SK-N-SH treated with all-trans-retinoic acid at 6 μM for 48 hours (cell line): Measurements from ENCODE around the gene CYB5A.

Experiments used
- ARNTL ChIP-seq: fragments of 450-650 bp; formaldehyde crosslinking; IDR thresholded peaks from 2 replicates; pipeline ENCODE4 v1.5.0; 2020; ENCODE audit warnings: low read depth, mild to moderate bottlenecking, moderate library complexity, borderline replicate concordance
- BACH2 ChIP-seq: fragments of 250-450 bp; sonication (Bioruptor Pico); IDR thresholded peaks from 2 replicates; pipeline ENCODE4 v1.9.0; 2021; ENCODE audit warnings: mild to moderate bottlenecking, borderline replicate concordance
- ISL1 ChIP-seq: fragments of 250-450 bp; sonication (Bioruptor Pico); IDR thresholded peaks from 2 replicates; pipeline ENCODE4 v2.1.2; 2022; ENCODE audit warnings: mild to moderate bottlenecking, moderate library complexity
- OSR1 ChIP-seq: fragments of 250-450 bp; sonication (Bioruptor Pico); IDR thresholded peaks from 2 replicates; pipeline ENCODE4 v1.8.0; 2022; ENCODE audit warnings: moderate library complexity, mild to moderate bottlenecking, inconsistent platforms
- PPARA ChIP-seq: fragments of 250-450 bp; sonication (Bioruptor Pico); IDR thresholded peaks from 2 replicates; pipeline ENCODE4 v1.5.0; 2020; ENCODE audit warnings: mild to moderate bottlenecking, borderline replicate concordance
- TOX ChIP-seq: fragments of 250-450 bp; sonication (Bioruptor Pico); IDR thresholded peaks from 2 replicates; pipeline ENCODE4 v1.8.0; 2021; ENCODE audit warnings: mild to moderate bottlenecking, moderate library complexity, borderline replicate concordance
- ZC3H10 ChIP-seq: fragments of 250-450 bp; sonication (Bioruptor Pico); IDR thresholded peaks from 2 replicates; pipeline ENCODE4 v1.5.1; 2021; ENCODE audit warnings: mild to moderate bottlenecking, moderate library complexity
- ZFP3 ChIP-seq: fragments of 250-450 bp; sonication (Bioruptor Pico); IDR thresholded peaks from 2 replicates; pipeline ENCODE4 v1.5.0; 2020; ENCODE audit warnings: mild to moderate bottlenecking, moderate library complexity
- ZFP30 ChIP-seq: fragments of 450-650 bp; formaldehyde crosslinking; IDR thresholded peaks from 2 replicates; pipeline ENCODE4 v1.5.0; 2022; ENCODE audit warnings: mild to moderate bottlenecking, moderate library complexity
- TF ChIP-seq, protein P1 (sequence below): fragments of 250-450 bp; sonication (Bioruptor Pico); IDR thresholded peaks from 2 replicates; pipeline ENCODE4 v1.8.0; 2020; ENCODE audit warnings: mild to moderate bottlenecking, moderate library complexity, borderline replicate concordance

DNA sequence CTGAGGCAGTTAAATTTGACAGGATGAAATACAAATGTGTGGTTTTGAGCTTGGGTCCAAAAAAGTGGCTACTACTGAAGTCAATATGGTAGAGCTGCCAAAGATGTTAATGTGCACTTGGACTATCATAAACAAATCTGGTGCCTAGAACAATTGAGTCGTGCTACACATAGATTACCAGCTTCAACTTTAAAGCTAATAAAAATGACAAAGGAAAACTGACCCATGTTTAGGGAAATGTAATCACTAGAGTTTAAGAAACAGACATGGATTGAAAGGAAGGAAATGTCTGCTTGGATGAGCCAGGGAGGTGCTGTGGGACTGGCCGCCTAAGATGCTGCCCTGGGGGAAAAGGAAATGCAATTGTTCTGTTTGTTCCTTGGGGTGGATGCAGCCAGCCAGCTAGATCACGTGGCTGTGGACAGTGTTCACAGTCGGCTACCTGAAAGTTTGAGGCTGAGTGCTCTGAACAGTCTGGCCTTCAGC is 36.6 kb downstream of the CYB5A start:
- no peak for TF ChIP-seq OSR1 (CRISPR knock-in tag)
- TF ChIP-seq, protein P1, sequence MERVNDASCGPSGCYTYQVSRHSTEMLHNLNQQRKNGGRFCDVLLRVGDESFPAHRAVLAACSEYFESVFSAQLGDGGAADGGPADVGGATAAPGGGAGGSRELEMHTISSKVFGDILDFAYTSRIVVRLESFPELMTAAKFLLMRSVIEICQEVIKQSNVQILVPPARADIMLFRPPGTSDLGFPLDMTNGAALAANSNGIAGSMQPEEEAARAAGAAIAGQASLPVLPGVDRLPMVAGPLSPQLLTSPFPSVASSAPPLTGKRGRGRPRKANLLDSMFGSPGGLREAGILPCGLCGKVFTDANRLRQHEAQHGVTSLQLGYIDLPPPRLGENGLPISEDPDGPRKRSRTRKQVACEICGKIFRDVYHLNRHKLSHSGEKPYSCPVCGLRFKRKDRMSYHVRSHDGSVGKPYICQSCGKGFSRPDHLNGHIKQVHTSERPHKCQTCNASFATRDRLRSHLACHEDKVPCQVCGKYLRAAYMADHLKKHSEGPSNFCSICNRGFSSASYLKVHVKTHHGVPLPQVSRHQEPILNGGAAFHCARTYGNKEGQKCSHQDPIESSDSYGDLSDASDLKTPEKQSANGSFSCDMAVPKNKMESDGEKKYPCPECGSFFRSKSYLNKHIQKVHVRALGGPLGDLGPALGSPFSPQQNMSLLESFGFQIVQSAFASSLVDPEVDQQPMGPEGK (CRISPR knock-in tag), result no peak
- TF ChIP-seq ISL1, result no peak
- no peak for TF ChIP-seq TOX (CRISPR knock-in tag)
- no peak for TF ChIP-seq PPARA (CRISPR knock-in tag)
- no peak for TF ChIP-seq ZFP3 (CRISPR knock-in tag)
- TF ChIP-seq ARNTL (CRISPR knock-in tag), result no peak
- no peak for TF ChIP-seq ZC3H10
- no peak for TF ChIP-seq ZFP30
- TF ChIP-seq BACH2 (CRISPR knock-in tag), result no peak
